Thyroid gland (tissue), 4 donors: ENCODE data around the gene RFPL2. TPM values are rescaled to one million over a fixed set of nuclear protein-coding genes. Genes with fewer than 3 reads are reported as not detected.

Source experiments
- DNase-seq, 2 donors: peaks; one replicate each; pipeline ENCODE4 v3.0.0-alpha.2; 2019
- H3K27ac ChIP-seq, 3 donors: fragments of 200-600 bp; sonication (generic); 1 replicate in 2 of 3; 2 replicates in 1 of 3; pipeline ENCODE4 v1.5.1; 2016 to 2019; ENCODE audit warnings: mild to moderate bottlenecking in 1 of 3, moderate library complexity in 1 of 3
- H3K27me3 ChIP-seq: fragments of 200-600 bp; sonication (generic); one replicate; pipeline ENCODE4 v1.5.1; 2019
- H3K36me3 ChIP-seq, 2 donors: fragments of 200-600 bp; sonication (generic); one replicate each; pipeline ENCODE4 v1.5.1; 2016 to 2019
- H3K4me1 ChIP-seq, 2 donors: fragments of 200-600 bp; sonication (generic); one replicate each; pipeline ENCODE4 v1.5.1; 2017 to 2019
- H3K4me3 ChIP-seq, 3 donors: fragments of 200-600 bp; sonication (generic); replicated peaks in 1 of 3; 1 replicate in 2 of 3; 2 replicates in 1 of 3; pipeline ENCODE4 v1.5.1; 2016; ENCODE audit warnings: mild to moderate bottlenecking in 1 of 3
- H3K9me3 ChIP-seq: fragments of 200-600 bp; sonication (generic); one replicate; pipeline ENCODE4 v1.5.1; 2017
- CTCF ChIP-seq, 6 experiments: fragments of 200-600 bp in 3 of 6; fragments of 450-650 bp in 3 of 6; sonication (generic) in 3 of 6; IDR thresholded peaks; one replicate each; pipeline ENCODE4 v1.5.1; 2016 to 2019; ENCODE audit warnings: antibody characterized with exemption in 6 of 6, mild to moderate bottlenecking in 2 of 6, inconsistent platforms in 1 of 6, moderate library complexity in 1 of 6
- POLR2A ChIP-seq, 2 donors: fragments of 450-650 bp; IDR thresholded peaks; one replicate each; pipeline ENCODE4 v1.6.1; 2017; ENCODE audit warnings: antibody characterized with exemption in 2 of 2, mild to moderate bottlenecking in 2 of 2, moderate library complexity in 1 of 2
- WGBS, 2 donors: methylation state at CpG; one replicate each; pipeline ENCODE4 v1.1.5; 2017; 5-methylcytosine and 5-hydroxymethylcytosine counted together
- intact Hi-C: fragments of 100-400 bp; cut with DNase I; formaldehyde crosslinking; loops from one replicate; pipeline ENCODE4 v1.15.1; 2023
- total RNA-seq, 4 donors: library from RNA; depleted of rRNA; stranded (reverse); fragments of >200 nt; gene quantifications; one replicate each; pipeline ENCODE4 v1.2.3, GENCODE V29; 2016

RFPL2 gene
- total RNA-seq, 4 donors from 2014 or later = not detected

- WGBS, 2 donors = 71 to 83% methylated on average over 21 to 22 of the region's 22 CpGs
- no peaks in the 10 kb centered on the region for H3K9me3 ChIP-seq
These were observed 2.2 kb upstream of the RFPL2 start for GRCh38 chr22:32206774-32207758.

GRCh38 chr22:32205974-32206773 lies 1.3 kb upstream of the RFPL2 start:
- intact Hi-C loops = loop anchor here (10.0 kb wide), 1 partner anchor 269 kb away; the partner anchor contains the start of gene FBXO7
- Histone ChIP-seq H3K36me3 (no peaks in the 10 kb centered on the region), H3K27me3 (no peaks in the 10 kb centered on the region), H3K9me3 (no peaks in the 10 kb centered on the region), H3K4me3 (no peak overlapping the region), H3K27ac (no peak overlapping the region), H3K4me1 (peaks cover 0 to 13% of the 10 kb centered on the region in 2 donors)
- 81 to 88% methylated on average over 16 to 24 of the region's 30 CpGs for WGBS, 2 donors
- TF ChIP-seq POLR2A (IDR thresholded peaks at IDR 0.05) = no peak
- no peak for TF ChIP-seq CTCF (IDR thresholded peaks at IDR 0.05)
- no peak for DNase-seq

More at GRCh38 chr22:32206774-32207758, 2.2 kb upstream of the RFPL2 start:
- Histone ChIP-seq H3K4me1 (peaks cover 0 to 13% of the 10 kb centered on the region in 2 donors), H3K36me3 (no peaks in the 10 kb centered on the region), H3K27ac (no peak overlapping the region), H3K27me3 (no peaks in the 10 kb centered on the region), H3K4me3 (no peak overlapping the region)
- DNase-seq = peak in 1 of 2 donors; percentile 11
- no peak for TF ChIP-seq POLR2A (IDR thresholded peaks at IDR 0.05)
- TF ChIP-seq CTCF (IDR thresholded peaks at IDR 0.05) = peak in 3 of 6 experiments; percentile 24 to 37 (median 28)
- intact Hi-C loops = loop anchor here (10.0 kb wide), 1 partner anchor 268 kb away; the partner anchor contains the start of gene FBXO7

GRCh38 chr22:32204040-32204855 lies 625 bp downstream of the RFPL2 start:
- H3K36me3 ChIP-seq = no peaks in the 10 kb centered on the region
- peak; percentile 44 to 46 for DNase-seq
- 50 to 66% methylated on average over 27 of the region's 42 CpGs for WGBS, 2 donors
- H3K4me1 ChIP-seq = peaks cover 0 to 13% of the 10 kb centered on the region in 2 donors
- H3K27ac ChIP-seq = no peak overlapping the region
- H3K9me3 ChIP-seq = no peaks in the 10 kb centered on the region
- H3K4me3 ChIP-seq = peak overlapping the region in 1 of 3 donors; percentile 4
- intact Hi-C loops = loop anchor here (10.0 kb wide), 1 partner anchor 271 kb away; the partner anchor contains the start of gene FBXO7
- H3K27me3 ChIP-seq = no peaks in the 10 kb centered on the region
- TF ChIP-seq CTCF (IDR thresholded peaks at IDR 0.05) (no peak), POLR2A (IDR thresholded peaks at IDR 0.05) (no peak)

GRCh38 chr22:32203181-32204039 lies 1.5 kb downstream of the RFPL2 start:
- no peaks in the 10 kb centered on the region for H3K36me3 ChIP-seq
- no peaks in the 10 kb centered on the region for H3K9me3 ChIP-seq
- H3K4me3 ChIP-seq = peak overlapping the region in 1 of 3 donors; percentile 17
- TF ChIP-seq CTCF (IDR thresholded peaks at IDR 0.05) (no peak), POLR2A (IDR thresholded peaks at IDR 0.05) (no peak)
- intact Hi-C loops = loop anchor here (10.0 kb wide), 1 partner anchor 271 kb away; the partner anchor contains the start of gene FBXO7
- DNase-seq = no peak
- H3K27me3 ChIP-seq = no peaks in the 10 kb centered on the region
- no peak overlapping the region for H3K27ac ChIP-seq
- 45 to 52% methylated on average over 20 to 31 of the region's 53 CpGs for WGBS, 2 donors
- peaks cover 0 to 13% of the 10 kb centered on the region in 2 donors for H3K4me1 ChIP-seq
